HG02642 (cell line): ENCODE measurements around the gene EPHB3.

Experiments
- ATAC-seq: cut with Tn5 transposase; IDR thresholded peaks from one replicate; pipeline ENCODE4 v1.9.1; 2021; ENCODE audit warnings: mild to moderate bottlenecking; ENCODE audit not compliant: unreplicated experiment, poor library complexity

Gene EPHB3

DNA sequence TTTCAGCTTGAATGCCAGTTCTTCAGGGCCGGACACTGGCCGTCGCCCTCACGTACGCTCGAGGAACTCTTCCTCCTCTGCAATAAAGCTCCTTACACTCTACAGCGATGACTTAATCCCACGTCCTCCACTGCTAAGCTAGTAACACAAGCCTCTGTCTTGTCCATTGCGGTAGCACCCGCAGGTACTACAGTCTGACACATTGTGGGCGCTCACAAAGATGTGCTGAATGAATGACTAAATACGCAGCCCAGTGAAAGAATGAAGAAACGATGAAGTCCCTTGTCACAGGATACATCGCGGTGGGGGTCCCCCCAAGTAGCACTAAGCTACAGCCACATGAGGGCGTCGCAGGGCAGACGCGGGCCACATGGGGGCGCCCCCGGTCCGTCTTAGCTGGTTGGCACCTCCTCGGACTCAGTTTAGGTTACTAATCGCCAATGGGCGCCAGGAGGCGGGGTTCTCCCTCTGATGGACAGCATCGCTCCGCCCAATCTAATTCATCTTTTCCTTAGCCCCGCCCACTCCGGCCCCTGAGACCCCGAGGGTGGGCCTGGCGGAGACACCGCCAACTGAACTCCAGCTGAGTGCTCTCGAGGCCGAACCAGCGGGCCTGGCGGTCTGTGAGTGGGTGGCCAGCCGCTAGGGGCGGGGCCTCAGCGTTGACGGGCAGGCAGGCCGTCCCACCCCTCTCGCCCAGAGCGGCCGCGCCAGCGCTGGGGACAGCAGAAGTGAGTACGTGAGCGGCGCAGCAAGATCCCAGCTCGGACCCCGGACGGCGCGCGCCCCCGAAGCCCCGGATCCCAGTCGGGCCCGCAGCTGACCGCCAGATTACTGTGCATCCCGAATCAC lies at the start of gene EPHB3:
Gene EPHB3, plus strand, starts transcription at position 725 of the 852 bp plus-strand sequence. CDS start 451 bp downstream, outside the sequence.
- peak; percentile 75 for ATAC-seq

DNA sequence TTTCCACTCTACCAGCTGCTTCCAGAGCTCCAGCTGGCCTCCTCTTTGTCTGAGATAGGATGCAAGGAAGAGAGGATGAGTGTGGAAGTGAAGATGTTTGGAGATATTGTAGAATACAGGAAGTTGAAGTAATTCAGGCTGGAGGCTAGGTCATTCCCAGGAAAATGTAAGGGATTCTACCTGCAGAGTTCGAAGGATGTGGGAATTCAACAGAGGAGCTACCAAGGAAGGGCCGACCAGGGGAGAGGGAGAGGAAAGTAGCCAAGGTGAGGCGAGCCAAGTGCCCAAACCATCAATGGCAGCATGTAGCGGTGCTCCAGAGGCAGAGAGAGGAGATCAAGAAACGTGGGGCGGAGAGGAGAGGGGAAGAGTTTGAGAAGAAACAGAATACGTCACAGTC lies 49.0 kb upstream of the EPHB3 start:
- no peak for ATAC-seq

DNA sequence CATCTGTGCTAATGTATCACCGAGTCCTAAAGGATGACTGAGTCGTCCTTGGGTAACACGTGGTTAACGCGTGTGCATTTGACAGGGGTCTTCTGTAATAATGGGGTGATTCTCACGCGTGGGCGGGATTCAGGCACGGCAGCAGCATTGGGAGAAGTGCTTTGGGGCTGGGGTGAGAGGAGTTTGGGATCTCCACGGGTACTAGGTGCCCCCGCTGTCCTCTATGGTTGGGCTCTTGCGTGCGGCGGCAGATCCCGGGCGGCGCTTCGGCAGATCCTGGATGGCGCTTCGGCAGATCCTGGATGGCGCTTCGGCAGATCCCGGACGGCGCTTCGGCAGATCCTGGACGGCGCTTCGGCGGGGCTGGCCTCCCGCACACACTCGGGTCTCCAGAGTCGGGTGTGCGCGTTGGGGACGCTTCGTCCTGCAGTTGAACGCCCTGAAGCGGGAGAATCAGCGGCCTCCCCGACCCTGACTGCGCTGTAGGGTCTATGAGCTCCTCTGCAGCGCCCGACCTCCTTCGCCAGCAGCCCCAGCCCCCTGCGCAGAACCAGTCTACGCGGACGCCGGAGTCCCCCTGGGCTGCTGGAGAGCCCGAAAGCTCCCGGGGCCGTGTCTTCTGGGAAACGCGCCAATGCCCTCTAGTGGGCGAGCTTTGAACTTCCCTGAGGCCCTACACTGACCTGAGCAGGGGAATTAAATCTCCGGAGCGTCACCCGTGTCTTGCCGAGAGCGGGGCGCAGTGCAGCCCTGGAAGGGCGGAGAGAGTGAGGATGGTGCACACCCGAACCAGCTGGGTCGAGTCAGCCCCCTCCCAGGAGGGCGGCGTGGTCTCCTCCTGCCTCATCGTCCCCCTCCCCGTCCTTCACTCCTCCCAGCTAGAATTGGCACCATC lies 48.1 kb upstream of the EPHB3 start:
- ATAC-seq: peak; percentile 83

DNA sequence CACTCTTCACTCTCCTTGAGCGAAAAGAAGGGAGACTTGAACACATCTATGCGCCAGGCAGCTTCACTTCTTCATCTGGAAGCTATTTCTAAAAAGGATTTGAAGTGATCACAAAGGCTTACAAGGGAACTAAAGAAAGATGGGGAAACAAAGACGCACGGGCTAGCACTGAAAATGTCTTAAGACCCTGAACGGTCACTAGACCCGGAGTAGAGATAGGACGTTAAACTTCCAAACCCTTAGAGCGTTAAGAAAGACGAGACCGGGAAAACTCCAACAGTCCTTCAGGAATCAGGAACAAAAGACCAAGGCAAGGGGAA lies 47.5 kb upstream of the EPHB3 start:
- ATAC-seq: no peak

DNA sequence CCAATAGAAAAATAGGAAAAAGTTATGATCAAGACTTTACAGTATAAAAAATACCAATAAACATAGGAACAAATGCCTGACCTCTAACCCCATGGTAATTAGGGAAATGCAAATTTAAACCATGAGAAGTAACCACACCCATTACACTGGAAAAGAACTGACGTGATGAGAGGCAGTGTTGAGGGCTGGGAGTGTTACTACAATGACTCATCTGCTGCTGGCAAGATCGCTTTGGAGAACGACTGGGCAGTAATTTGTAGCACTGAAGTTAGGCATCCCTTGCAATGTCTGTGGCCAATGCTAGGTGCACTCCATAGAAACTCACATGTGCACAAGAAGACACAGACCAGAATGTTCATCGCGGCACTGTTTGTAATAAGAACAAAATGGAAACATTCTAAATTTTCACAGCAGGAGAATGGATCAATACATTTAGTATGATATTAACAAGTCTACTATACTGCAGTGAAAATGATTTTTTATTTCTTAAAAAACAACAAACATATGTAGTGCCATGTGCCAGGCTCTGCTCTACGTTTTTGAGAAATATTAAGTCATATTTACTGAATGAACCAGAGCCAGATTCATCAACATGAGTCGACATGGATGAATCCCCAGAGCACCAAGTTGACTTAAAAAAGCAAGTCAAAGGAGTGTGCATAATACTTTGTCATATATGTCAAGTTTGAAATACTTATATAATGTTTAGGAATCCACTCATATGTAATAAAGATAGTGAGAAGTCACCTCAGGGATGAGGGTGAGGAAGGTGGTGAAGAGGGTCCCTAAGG lies 37.6 kb upstream of the EPHB3 start:
- no peak for ATAC-seq

DNA sequence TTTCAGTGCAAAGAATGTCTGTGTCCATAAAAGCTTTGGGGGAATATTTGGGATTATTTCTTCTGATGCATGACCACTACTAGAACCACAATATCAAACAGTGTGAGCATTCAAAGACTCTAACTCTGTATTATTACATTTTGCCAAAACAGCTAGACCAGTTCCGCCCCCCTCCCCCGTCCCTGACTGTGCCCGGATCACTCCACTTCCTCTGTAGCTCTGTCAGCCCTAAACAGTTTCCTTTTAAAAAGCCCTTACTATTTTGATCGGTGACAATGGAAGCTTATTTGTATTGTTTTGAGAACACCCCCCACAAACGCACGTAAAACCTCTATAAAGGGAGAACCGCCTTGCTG lies 36.6 kb upstream of the EPHB3 start:
- ATAC-seq: no peak

DNA sequence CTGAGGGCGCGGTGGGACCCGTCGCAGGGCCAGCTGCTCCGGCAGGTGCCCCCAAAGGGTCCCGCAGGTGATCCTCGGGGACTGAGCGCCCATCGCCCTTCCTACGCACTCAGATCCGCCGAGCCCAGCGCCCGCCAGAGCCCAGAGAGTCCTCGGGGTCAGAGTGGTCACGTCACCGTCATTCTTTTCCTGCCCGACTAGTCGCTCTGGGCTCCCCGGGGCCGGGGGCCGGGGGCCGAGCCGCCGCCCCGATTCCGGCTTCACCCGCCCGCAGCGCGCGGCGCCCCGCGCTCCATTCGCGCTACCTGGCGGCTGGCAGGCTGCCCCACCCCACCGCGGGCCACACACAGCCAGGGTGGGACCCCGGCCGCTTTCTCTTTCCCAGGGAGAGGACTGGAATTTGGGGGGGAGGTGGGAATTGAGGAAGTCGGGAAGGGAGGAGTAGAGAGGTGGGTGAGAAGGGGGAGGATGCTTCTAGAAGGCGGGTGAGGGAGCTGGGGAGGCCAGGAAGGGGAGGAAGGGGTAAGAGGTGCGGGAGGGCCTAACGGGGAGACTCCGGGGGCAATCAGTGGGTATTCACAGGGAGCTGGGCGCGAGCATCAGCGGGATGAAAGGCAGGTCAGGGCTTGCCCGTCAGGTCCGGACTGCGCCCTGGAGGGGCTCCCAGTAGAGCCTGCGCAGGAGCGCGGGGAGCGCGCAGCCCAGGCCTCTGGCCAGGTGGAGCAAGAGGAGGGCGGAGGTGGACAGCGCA lies 36.1 kb upstream of the EPHB3 start:
- no peak for ATAC-seq

DNA sequence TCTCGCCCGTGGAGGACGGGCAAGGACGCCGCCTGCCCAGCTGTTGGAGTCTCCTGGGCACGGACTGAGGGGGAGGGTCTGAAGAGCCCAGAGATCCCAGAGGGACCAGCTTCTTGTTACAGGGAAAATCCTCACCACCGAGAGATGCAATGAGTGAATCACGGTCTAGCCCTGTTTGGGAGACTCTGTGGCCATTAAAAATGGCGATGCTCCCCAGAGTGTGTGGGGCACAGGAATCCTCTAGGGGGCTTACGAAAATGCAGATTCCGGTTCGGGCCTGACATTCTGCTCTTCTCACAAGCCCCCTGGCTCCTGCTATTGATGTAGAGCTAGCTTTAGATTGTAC lies 35.5 kb upstream of the EPHB3 start:
- no peak for ATAC-seq

DNA sequence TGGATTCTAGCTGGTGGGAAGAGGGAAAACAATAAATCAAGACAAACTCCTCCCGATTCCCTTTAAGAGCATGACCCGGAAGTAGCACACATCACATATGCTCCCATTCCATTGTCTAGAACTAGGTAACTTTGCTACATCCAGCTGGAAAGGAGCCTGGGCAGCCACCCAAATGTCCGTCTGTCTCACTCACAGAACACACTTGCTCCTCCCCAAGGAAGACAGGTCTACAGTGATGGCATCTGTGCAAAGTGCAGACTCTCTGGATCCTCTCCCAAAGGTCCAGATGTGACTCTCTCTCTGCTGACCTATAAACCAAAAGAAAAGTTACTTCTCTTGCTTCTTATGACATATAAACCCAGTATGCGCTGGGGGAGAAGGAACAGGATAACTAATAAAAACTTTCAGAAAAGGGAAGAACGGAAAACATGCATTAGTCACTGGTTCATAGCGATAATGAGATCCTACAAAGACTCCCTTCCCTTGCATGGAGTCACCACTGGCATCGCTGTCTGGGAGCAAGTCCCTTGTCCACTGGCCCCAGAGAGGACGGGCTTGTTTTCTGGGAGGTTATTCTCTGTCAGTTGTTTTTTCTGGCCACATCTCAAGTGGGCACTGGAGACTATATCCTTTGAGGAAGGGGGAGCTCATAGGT lies 29.8 kb upstream of the EPHB3 start:
- ATAC-seq: no peak

DNA sequence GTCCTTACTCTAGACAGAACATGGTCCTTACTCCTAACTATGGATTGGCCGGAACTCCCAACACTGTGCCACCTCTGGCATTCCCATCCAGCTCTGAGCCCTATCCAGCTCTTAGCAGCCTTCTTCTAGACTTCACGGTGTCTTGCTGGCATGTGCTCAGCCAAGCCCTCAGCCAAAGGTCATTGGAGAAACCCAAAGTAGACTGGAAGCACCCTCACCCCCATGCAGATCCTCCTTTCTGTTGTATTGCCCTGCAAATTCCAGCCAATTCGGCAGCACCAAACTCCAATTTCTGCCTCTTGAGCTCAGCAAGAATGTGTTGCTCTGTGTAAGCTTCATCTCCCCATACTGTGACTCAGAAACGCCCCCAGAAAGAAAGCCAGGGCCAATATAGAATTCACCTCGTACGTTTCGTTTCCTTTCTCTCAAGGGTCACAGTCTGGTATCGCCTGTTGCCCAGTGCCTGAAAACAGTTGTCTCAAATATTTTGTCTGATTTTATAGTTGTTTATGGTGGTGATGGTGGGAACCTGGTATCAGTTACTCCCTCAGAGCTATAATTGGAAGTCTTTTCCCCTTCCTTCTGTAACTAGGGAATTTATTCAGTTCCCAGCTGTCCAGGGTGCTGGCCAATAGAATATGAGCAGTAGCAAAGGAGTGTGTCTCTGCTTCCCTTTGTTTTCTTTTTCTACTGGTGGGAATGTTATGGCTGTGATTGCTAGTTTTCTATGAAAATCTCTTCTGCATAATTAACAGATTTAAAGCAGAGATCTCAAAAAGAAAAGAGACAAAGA lies 28.4 kb upstream of the EPHB3 start:
- ATAC-seq: no peak

DNA sequence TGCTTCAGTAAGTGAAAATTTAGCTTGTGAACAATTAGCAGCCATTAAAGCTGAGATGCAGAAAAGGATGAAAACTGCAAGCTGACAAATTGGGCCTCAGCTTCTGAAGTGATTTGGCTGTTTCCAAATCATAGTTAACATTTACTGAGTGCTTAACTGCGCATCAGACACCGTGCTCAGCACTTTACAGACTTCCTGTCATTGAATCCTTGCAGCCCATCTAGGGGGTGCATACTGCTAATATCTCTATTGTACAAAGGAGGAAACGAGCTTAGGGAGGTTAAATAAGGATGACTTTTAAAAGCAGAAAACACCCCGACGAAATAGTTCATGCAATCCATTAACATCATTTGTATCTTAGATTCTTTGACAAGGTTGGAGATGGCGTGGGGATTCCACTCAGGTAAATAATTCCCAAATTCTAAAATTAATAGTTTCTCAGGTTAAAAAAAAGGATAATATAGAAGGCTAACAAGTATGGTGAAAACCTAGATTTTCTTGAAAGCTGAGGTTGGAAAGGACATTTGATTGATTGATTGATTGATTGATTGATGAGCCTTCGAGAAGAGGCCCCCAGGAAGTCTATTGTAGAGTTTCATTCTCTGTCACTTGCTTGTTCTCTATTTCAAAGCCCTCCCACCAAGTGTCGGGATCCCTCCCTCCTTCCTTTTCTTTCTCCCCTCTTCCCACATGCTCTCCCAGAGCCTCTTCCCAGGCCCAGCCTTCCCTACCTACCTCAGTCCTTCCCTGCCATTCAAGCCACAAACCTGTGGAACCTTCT lies 23.5 kb upstream of the EPHB3 start:
- ATAC-seq: no peak

DNA sequence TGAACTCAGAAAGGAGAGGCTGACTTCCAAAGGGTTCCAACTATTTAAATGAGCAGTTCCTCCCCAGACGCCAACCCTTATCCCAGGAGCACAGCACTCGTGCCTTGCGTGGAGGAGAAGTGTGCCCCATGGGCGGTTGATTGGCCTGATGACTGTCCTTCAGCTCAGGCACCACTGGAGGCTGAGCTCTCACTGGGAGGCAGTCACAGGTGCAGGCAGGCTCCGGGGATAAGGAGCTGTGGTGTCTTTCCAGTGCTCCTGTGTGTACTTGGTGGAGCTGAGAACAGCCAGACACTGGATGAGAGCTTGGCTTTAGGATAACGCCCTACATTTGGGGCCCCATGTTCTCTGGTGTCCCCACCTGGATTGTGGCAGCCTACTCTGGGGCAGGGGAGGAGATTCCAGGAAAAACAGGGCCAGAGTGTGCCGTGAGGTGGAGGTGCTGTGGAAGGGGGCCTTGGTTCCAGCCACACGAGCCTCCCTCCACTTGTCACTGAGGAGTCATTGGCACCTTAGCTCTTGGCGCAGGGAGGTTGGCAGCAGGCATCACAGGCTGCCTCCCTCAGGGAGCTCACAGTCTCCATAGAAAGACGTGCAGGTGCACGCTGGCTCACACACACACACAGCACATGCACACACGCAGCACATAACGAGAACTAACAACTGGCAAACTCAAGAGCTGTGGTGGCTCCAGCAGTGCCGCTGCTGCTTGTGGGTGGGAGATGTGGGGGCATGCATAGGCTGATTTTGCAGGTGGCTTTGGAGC lies 22.7 kb upstream of the EPHB3 start:
- no peak for ATAC-seq

DNA sequence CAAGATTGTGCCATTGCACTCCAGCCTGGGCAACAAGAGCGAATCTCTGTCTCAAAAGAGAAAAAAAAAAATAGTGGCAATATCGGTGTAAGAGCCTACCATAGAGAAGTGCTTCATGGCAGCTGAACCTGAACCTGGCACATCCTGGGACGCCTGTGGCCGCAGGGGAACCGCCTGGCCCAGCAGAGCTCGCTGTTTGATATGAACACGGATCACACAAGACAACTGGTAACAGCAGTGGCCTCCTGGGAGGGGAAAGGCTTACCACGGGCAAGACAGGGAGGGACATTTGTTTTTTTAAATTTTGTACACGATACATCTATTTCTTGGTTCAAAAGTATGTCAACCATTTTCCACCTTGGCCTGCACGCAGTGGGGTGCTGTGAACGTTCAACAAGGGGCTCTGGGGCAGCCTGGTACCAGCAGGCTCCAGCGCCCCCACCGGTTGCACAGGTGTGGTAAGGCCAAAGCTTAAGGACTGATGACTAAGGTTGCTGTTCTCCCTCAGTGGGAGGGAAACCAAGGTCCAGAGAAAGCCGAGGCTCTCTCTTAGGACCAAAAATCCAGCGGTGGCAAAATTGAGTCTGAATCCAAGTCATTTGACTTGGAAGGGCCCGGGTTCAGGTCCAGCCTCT lies 21.7 kb upstream of the EPHB3 start:
- no peak for ATAC-seq

DNA sequence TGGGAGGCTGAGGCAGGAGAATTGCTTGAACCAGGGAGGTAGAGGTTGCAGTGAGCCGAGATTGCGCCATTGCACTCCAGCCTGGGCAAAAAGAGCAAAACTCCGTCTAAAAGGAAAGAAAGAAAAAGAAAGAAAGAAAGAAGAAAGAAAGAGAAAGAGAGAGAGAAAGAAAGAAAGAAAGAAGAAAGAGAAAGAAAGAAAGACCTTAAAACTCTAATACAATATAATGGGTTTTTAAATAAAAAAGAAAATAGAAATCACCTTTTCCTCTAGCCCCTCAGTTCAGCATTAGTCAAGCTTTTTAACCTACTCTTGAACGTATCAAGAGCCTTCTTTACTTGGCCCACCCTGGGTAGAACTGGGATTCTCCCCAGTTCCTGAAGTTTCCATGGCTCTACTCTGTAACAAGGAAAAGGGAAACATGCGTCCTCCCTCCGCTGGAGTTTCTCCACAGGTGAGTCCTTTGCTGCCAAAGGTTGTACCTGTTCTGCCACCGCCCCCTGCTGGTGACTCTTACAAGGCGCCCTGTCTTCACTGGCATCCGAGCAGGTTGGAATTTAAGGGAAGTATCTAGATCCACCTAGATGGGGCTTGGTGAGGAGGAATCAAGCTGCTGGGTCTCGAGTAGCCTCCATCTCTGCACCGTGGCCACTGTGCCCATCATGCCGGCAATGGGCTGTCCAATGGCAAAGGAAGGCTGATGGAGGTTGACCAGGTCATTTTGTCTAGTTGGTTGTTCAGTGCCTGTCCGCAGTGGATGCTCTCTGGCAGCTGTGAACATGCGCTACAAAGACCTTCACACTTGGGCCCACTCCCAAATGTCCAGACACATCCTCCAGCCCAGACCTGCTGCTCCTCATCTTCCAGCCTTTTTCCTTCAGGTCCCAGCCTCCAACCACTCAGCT lies 20.6 kb upstream of the EPHB3 start:
- no peak for ATAC-seq

DNA sequence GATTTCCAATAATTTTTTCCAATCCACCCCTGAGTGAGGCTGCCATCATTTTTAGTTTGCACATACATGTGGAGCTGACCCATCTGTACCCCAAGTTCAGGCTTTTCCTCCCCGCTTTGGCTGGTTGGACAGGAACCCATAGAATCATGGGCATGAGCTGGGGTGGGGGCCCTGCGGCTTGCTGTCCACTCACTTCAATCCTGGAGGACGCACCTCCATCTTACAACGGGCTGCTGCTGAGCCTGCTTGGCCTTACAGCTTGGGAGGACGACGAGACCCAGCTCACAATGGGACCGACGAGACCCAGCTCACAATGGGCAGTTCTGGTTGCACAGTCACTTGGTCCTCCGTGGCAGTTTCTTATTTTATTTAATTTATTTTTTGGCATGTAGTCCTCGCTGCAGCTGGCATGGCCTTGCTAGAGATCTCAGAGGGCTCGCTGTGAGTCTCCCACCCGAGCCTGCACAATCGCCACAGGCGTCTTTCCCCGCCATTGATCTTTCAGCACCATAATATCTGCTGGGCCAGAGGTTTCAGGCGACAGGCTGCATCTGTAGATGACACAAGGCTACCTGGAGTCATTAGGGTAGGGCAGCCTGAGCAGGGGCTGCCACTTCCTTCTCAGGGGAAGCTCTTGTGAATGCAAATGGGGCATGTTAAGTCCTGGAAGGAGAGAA lies 19.6 kb upstream of the EPHB3 start:
- ATAC-seq: no peak
